Left renal pelvis (tissue), 4 donors: Measurements from ENCODE around the gene CNN1. TPM values are rescaled to one million over a fixed set of nuclear protein-coding genes. Genes with fewer than 3 reads are reported as not detected.
"Not testable (repeated sequence)": the region's sequence is repeated elsewhere in the genome, so short reads cannot be mapped to it uniquely, and the experiment has no call there.

Source experiments
- DNase-seq, 4 donors: peaks; one replicate each; pipeline ENCODE4 v3.0.0-alpha.2; 2013; ENCODE audit warnings: low read depth in 4 of 4, low spot score in 3 of 4
- polyA plus RNA-seq, 4 donors: library from polyadenylated mRNA; unstranded; fragments of 120-200 nt; gene quantifications; one replicate each; pipeline ENCODE4 v1.2.1, GENCODE V29; 2013; ENCODE audit not compliant: insufficient read length in 4 of 4

CNN1 gene
- polyA plus RNA-seq, 4 donors = 2.6 to 10.6 (median 4.0) TPM

DNA sequence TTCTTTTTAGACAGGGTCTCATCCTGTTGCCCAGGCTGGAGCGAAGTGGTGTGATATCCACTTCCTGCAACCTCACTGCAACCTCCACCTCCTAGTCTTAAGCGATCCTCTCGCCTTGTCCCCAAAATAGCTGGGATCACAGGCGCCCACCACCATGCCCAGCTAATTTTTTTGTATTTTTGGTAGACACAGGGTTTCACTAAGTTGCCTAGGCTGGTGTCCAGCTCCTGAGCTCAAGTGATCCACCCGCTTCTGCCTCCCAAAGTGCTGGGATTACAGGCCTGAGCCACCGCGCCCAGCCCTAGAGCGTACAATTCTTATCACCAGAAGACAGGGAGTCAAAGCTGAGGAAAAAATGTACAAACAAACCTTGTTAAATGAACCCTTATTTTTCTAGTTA lies 24.9 kb downstream of the CNN1 start:
- no peak for DNase-seq

DNA sequence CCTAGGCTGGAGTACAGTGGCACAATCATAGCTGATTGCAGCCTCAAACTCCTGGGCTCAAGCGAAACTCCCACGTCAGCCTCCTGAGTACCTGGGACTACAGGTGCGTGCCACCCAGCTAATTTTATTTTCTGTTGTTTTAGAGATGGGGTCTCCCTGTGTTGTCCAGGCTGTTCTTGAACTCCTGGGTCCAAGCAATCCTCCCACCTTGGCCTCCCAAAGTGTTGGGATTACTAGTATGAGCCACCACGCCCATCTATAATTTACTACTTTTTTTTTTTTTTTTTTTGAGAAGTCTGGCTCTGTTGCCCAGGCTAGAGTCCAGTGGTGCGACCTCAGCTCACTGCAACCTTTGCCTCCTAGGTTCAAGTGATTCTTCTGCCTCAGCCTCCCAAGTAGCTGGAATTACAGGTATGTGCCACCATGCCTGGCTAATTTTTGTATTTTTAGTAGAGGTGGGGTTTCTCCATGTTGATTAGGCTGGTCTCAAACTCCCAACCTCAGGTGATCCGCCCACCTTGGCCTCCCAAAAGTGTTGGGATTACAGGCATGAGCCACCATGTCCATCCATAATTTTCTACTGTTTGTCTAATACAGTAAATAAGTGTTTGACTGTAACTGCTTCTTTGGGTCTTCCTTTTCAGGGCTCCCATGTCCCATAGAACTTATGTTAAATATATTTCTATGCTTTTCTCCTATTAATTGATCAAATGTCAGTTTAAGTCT lies 25.6 kb downstream of the CNN1 start:
- not testable (repeated sequence) for DNase-seq

DNA sequence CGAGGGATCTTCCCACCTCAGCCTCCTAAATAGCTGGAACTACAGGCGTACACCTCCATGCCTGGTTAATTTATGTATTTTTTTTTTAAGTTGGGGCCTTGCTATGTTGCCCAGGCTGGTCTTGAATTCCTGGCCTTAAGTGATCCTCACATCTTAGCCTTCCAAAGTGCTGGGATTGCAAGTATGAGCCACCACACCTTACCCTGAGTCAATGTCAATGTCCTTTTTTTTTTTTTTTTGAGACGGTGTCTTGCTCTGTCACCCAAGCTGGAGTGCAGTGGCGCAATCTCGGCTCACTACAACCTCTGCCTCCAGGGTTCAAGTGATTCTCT lies 27.0 kb downstream of the CNN1 start:
- DNase-seq = not testable (repeated sequence)

DNA sequence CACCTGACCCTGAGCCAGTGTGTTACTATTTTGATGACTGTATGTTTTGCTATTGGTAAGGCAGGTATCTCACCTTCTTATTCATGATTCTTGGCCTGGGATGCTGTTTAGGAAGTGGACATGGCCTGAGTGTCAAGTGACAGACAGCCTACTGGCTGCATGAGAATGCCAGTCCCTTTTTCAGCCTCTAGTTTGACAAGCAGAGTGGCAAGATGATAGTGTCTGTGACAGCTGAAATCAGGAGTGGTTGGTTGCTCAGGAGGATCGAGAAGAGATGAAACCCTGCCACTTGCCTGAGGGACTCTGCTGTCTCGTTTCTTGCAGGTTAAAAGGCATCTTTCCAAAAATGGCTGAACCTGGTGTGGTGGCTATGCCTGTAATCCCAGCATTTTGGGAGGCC lies 27.5 kb downstream of the CNN1 start:
- no peak for DNase-seq

DNA sequence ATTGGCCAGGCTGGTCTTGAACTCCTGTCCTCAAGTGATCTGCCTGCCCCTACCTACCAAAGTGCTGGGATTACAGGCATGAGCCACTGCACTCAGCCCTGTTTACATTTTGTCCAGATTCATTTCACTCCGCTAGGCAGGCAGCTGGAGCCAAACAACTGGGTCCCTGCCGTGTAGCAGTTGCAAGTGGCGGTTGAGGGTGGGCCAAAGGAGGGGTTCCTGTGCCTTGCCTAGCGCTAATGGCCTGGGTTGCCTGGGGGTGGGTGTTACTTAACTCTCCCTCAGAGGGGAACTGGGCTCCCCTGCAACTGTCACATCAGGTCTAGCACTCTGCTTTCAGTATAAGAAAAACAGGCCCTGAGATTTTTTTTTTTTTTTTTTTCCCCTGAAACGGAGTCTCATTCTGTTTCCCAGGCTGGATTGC lies 31.4 kb downstream of the CNN1 start:
- DNase-seq = no peak

DNA sequence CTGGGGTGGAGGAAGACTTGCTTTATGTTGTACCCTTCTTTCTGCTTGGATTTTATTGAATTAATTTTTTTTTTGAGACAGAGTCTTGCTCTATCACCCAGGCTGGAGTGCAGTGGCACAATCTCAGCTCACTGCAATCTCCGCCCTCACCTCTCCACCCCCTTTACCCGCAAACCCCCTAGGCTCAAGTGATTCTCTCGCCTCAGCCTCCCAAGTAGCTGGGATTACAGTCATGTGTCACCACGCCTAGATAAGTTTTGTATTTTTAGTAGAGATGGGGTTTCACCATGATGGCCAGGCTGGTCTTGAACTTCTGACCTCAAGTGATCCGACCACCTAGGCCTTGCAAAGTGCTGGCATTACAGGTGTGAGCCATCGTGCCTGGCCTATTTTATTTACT lies 34.7 kb downstream of the CNN1 start:
- not testable (repeated sequence) for DNase-seq

DNA sequence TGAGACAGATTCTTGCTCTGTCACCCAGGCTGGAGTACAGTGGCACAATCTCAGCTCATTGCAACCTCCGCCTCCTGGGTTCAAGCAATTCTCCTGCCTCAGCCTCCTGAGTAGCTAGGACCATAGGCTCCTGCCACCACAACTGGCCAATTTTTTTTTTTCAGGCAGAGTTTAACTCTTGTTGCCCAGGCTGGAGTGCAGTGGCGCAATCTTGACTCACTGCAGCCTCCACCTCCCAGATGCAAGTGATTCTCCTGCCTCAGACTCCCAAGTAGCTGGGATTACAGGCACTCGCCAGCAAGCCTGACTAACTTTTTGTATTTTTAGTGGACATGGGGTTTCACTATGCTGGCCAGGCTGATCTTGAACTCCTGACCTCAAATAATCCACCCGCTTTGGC lies 35.1 kb downstream of the CNN1 start:
- not testable (repeated sequence) for DNase-seq

DNA sequence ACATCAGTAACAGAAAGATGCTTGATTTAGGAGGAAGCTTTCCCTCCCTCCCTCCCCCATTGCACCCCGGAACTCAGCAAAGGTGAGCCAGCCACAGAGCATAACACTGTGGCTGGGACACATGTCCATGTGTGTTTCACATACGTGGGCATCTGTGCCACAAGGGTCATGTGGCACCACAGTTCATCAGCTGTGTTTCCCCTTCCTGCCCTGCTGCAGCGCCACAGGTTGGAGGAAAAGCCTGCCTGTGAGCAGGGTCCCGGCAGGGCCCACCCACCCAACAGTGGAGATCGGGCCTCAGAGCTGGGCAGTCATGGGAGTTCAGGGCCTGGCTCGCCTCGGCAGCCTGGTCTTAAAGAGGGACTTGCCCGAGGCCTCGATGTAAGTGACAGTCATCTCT lies 36.0 kb downstream of the CNN1 start:
- no peak for DNase-seq

DNA sequence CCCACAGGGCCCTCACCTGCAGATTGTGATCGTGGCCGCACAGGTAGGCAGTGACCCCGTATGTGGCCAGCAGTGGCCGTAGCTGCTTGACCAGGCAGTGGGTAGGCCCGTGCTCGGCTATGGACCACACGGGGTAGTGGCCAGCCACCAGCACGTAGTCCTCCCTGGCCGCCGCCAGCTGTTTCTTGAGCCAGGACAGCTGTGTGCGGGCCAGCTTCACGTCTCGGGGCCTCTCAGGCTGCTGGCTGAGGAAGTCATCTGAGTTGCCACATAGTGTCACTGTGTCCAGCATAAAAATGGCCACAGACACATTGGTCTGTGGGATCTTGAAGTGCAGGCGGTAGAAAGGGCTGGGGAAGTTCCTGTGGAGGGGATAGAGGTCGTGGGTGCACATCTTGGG lies 37.6 kb downstream of the CNN1 start:
- DNase-seq = no peak

DNA sequence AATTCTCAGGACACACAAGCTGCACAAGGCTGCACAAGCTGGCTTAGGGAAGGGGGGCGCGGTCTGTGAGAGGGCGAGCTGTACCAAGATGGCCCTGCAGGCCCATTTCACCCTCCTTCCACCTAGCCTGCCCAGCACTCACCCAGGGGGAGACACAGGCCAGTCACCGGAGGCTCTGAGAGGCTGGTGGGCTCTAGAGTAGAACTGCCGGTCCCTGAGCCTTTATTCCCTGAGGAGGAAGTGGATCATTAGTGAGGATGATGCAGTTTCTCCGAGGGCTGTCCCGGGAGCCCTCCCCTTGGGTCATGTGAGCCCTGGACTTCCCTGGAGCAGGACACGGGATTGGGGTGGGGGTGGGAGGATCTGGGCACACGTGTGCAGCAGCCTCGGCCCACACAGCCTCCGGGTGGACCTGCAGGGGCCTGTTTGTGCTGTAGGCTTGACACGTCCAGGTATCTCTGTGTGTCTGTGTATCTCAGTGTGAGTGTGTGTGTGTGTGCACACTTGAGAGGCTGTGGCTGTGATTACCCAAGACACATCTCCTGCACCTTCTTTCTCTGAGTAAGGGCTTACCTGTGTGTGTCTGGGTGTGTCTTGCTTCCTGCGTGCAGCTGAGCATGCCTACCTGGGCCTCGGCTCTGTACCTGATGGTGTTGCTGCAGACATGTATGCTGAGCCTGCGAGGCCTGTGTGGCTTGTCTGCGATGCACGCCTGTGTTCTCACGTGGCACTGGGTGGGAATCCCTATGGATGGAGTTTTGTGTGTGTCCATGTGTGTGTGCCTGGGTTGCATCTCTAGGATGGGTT lies 39.0 kb downstream of the CNN1 start, which contains the start of gene ACP5:
Gene ACP5 (minus strand): TSS at position 195 of the 807 bp plus-strand sequence. CDS start 328 bp downstream, outside the sequence.
- DNase-seq = no peak

DNA sequence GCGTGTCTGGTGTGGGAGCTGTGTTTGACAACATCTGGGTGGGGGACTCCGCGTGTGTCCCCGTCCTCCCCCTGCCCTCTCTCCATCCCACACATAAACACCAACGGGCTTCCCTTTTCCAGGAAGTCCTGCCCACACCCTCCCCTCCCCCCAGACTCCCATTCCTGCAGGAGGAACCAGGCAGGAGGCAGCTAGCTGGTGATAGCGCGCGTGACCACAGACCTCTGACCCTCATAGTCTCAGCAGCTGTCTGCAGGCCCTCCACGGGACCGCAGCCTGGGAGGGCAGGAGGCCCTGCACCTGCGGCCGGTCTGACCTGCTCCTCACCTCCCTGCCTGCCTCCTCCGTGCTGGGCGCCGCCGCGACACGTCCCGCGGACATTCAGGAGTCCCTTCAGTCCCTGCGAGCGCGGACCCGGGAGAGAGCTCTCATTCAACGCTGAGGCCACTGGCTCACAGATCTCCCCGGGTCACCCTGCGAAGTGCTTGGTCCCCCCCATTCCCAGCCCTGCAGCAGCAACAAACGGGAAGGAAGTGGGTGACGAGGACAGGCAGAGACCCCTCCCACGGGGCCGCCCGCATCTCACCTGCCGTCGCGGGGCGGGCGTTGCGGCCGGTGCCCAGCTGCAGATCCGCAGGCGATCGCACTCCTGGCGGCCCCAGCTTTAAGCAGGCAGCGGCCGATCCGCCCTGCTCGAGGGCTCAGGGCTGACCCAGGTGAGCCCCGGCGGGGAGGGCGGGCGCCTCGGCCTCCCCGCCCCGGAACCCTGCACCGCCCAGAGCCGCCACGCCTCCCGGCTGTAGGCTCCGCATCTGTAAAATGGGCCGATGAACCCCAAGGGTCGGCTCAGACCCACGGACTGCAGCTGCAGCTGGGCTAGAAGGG lies 39.8 kb downstream of the CNN1 start:
- DNase-seq = peak in 2 of 4 donors; percentile 22 to 31

DNA sequence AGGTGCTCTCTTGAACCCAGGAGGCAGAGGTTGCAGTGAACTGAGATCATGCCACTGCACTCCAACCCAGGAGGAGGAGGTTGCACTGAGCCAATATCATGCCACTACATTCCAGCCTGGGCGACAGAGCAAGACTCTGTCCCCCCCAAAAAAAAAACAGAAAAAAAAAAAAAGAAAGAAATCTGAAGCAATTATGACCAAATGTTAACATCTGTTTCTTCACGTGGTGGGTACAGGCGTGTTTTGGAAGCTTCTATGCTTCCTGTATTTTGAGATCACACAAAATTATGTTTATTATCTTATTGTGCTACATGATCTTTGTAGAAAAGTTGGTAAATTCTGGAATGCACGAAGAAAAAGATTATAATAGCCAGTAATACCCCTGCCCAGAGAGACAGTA lies 41.5 kb downstream of the CNN1 start:
- no peak for DNase-seq

DNA sequence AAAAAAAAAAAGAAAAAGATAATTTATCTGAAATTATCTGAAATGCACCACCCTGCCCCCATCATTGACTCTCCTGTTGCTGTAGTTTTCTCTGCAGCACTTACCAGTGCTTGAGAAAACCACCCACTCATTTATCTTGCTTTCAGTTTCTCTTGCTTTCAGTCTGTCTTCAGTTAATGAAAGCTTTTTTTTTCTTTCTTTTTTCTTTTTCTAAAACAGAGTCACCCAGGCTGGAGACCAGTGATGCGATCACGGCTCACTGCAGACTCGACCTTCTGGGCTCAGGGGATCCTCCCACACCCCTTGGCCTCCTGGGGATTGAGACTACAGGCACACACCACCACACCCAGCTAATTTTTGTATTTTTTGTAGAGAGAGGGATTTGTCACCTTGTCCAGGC lies 43.1 kb downstream of the CNN1 start:
- DNase-seq = no peak

DNA sequence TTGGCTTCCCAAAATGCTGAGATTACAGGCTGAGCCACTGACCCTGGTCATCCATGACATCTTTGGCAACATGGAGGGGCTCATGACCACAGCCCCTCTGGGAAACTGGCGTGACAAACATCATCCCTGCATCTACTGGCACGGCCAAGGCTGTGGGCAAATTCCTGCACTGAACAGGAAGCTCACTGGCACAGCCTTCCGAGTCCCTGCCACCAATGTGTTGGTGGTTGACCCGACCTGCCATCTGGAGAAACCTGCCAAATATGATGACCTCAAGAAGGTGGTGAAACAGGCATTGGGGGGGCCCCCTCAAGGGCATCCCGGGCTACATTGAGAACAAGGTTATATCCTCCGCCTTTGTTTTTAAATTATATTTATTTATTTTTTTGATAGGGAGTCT lies 47.7 kb downstream of the CNN1 start:
- no peak for DNase-seq

DNA sequence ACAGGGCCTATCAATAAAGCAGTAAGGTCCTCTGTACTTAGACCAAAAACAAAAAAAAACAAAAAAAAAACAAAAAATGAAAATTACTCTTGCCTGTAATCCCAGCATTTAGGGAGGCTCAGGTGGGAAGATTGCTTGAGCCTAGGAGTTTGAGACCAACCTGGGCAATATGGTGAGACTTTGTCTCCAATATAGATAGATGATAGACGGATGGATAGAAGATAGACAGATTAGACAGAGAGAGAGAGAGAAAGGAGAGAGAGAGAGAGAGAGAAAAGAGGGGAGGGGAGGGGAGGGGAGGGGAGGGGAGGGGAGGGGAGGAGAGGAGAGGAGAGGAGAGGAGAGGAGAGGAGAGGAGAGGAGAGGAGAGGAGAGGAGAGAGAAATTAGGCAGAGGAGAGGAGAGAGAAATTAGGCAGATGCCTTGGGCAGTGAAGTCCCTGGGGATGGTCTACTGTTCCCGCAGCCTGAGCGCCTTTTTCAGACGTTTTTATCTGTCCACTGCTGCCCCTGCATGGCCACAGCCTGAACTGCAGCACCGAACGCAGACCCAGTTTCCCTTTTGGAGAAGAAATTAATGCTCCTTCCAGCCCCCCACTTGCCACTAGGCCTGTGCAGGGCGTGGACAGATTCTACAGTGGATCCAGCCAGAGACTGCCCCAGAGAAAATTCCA lies 48.8 kb downstream of the CNN1 start:
- DNase-seq = peak in 1 of 4 donors; percentile 26

DNA sequence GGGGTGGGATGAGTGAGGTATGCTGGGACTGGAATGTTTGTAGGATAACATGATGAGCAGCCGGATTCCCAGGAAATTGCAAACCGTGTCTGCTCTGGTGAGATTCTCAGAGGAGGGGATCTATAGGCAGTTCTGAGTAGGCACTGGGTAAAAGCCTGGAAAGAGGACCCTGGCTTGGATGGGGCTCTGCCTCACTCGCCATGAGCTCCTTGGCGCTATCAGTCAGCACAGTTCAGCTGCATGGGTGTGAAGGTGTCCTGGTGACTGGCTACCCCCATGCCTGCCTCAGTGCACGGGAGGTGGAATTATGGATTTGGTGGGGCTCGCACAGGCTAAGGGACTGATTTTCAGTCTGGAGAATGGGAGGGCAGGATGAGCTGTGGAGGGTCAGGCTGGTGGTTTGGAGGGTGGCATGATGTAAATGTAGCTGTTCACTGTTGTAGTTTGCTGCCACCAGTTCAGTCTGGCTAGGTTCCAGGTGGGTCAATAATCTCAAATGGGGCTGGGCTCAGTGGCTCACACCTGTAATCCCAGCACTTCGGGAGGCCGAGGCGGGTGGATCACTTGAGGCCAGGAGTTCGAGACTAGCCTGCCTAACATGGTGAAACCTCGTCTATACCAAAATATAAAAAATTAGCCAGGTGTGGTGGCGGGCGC lies 49.5 kb downstream of the CNN1 start:
- DNase-seq = no peak

DNA sequence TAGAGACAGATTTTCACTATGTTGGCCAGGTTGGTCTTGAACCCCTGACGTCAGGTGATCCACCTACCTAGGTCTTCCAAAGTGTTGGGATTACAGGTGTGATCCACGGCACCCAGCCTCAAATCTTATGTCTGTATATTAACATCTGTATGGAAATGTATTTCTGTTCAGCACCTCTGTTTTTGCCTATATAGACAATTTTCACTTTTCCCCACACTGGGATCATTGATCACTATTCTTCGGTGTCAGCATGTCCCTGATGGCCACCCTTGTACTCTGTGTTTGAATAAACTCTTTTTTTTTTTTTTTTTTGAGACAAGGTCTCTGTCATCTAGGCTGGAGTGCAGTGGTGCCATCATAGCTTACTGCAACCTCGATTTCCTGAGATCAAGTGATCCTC lies 55.4 kb downstream of the CNN1 start:
- no peak for DNase-seq

DNA sequence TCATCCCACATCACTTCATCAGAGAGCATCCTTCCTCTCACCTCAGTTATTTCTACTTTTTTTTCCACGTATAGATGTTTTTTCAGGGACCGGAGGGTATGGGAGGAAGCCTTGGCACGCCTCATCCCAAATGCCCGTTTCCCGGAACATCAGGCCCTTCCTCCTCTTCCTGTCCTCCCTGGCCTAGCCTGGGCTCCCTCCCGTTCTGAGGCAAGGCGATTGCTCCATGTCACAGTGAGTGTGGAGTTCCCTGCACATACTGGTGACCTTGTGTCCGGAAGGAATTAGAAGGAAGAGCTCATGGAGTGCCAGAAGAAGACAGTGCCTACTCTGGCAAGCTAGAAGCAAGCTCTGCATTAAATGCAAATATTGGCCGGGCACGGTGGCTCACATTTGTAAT lies 57.5 kb downstream of the CNN1 start:
- DNase-seq = no peak

DNA sequence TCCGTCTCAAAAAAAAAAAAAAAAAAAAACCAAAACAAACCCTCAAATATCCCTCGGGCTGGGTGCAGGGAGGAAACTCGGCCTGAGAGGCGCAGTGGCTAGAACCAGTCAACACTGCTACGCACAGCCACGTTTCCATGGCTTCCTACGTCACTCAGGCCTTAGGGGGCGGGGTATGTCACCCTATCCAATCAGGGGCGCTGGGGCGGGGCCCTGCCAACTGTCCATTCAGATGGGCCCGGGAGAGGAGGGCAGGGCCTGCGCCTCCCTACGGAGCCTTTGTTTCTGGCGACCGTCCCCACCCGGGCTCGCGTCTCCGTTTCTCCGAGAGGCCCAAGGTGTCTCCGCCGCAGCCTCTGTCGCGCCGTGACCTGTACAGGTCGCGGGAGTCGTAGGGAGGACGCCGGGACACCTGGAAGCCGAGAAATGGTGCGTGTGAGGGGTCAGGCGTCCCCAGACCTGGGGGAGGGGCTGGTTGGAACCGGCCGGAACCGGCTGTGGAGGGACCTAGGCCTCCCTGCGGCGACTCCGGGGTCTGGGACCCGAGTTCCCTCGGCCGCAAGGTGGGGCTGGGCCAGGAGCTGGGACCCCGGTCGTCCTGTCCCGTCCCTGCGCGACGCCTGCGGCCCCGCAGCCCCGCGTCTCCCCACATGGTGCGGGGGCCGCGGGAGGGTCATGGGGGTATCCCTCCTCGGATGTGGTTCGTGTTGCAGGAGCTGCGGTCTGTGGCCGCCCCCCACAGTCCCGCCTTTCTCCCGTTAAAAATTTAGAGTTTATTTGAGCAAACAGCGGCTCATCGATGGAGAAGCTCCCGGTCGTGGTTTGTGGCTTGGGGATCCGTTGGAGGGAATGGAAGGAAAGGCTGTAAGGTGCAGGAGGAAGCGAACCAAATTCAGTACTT lies 58.8 kb downstream of the CNN1 start, which contains the start of gene ZNF627:
Gene ZNF627 (plus strand): TSS at position 282 of the 901 bp plus-strand sequence. CDS start 145 bp downstream, at position 427.
- peak; percentile 94 to 99 (median 98) for DNase-seq
